Heart left ventricle (tissue), 16 donors: Measurements from ENCODE around the gene CFL1. TPM values are rescaled to one million over a fixed set of nuclear protein-coding genes. Genes with fewer than 3 reads are reported as not detected.

Source experiments
- ATAC-seq, 4 donors: fragments of 200-7000 bp; cut with Tn5 transposase; one replicate each; pipeline ENCODE4 v1.9.1; 2020 to 2022; ENCODE audit warnings: moderate library complexity in 4 of 4, mild to moderate bottlenecking in 3 of 4, moderate number of reproducible peaks in 1 of 4
- DNase-seq, 5 donors: peaks; one replicate each; pipeline ENCODE4 v3.0.0-alpha.2; 2020
- H3K27ac ChIP-seq, 12 donors: fragments of 200-600 bp; sonication (generic) in 4 of 12; one replicate each; pipeline versions ENCODE4 v1.5.0 to v1.8.0; 2016 to 2022; ENCODE audit warnings: mild to moderate bottlenecking in 2 of 12
- H3K27me3 ChIP-seq, 9 donors: fragments of 200-600 bp; sonication (generic) in 2 of 9; one replicate each; pipeline versions ENCODE4 v1.5.1 to v1.8.0; 2016 to 2022; ENCODE audit warnings: mild to moderate bottlenecking in 3 of 9
- H3K36me3 ChIP-seq, 9 donors: fragments of 200-600 bp; sonication (generic) in 2 of 9; one replicate each; pipeline versions ENCODE4 v1.5.0 to v1.8.0; 2018 to 2022; ENCODE audit warnings: mild to moderate bottlenecking in 2 of 9
- H3K4me1 ChIP-seq, 12 donors: fragments of 200-600 bp; sonication (generic) in 4 of 12; one replicate each; pipeline versions ENCODE4 v1.5.0 to v1.8.0; 2016 to 2022; ENCODE audit warnings: mild to moderate bottlenecking in 3 of 12
- H3K4me3 ChIP-seq, 12 donors: fragments of 200-600 bp; sonication (generic) in 4 of 12; one replicate each; pipeline versions ENCODE4 v1.5.0 to v1.8.0; 2017 to 2022; ENCODE audit warnings: mild to moderate bottlenecking in 9 of 12, moderate library complexity in 4 of 12
- H3K9me3 ChIP-seq, 12 donors: fragments of 200-600 bp; sonication (generic) in 4 of 12; one replicate each; pipeline versions ENCODE4 v1.5.0 to v1.8.0; 2016 to 2022; ENCODE audit warnings: mild to moderate bottlenecking in 1 of 12
- POLR2A ChIP-seq, 2 donors: fragments of 450-650 bp; IDR thresholded peaks; one replicate each; pipeline ENCODE4 v1.6.1; 2017; ENCODE audit warnings: antibody characterized with exemption in 2 of 2, mild to moderate bottlenecking in 2 of 2, moderate library complexity in 2 of 2
- WGBS, 4 donors: extraction: QIAGEN DNeasy Blood & Tissue Kit in 2 of 4; methylation state at CpG; one replicate each; pipeline versions ENCODE4 v1.1.5 to v1.1.7; 2013 to 2018; 5-methylcytosine and 5-hydroxymethylcytosine counted together
- intact Hi-C, 10 donors: fragments of 100-400 bp; cut with DNase I; formaldehyde crosslinking; loops; one replicate each; pipeline versions ENCODE4 v1.11.1 to v1.14.2; 2022
- polyA plus RNA-seq, 2 donors: library from polyadenylated mRNA; stranded (reverse); fragments of 200-250 nt; gene quantifications; one replicate each; pipeline ENCODE4 v1.2.3, GENCODE V29; 2013
- total RNA-seq, 9 donors: library from RNA; depleted of rRNA in 2 of 9; stranded (reverse); fragments of >200 nt in 2 of 9; fragmentation: NEBNext Ultra II Directional in 3 of 9; extraction: Animal tissue kit (Norgen Biotek cat#: 25700) in 3 of 9; gene quantifications; one replicate each; pipeline versions ENCODE4 v1.1.0 to v1.2.4, GENCODE V29; 2016 to 2023
- TF ChIP-seq, protein P1 (sequence below), 12 donors: fragments of 200-600 bp; sonication (generic) in 4 of 12; IDR thresholded peaks; one replicate each; pipeline versions ENCODE4 v1.5.0 to v1.8.0; 2018 to 2022; ENCODE audit warnings: antibody characterized with exemption in 12 of 12, mild to moderate bottlenecking in 5 of 12
- donor health status: ischemic (EF 13 %, LVEDD 7.1; RV severe dilation, severe dysfunction).
- donor health status: healthy with polysubstance abuse.
- donor health status: DM: no; HTN: yes; CAD: no.
- donor health status: DM: no; HTN: no; CAD: no.
- donor health status: ischemic (EF 25% LVEDD 6.9; RV normal size, moderate dysfunction).
- donor health status: ischemic (EF 25% LVEDD 5.7; RV mildly dilated, moderate dysfunction).
- donor health status: healthy.
- donor health status: DM: yes; HTN: yes; CAD: no.
- donor health status: ischemic (EF 35%, LVEDD 5.7; RV mildly dilated, moderate dysfunction).
- donor health status: nonischemic (EF 11% LVEDD 7.7; RV severe dilation, severe dysfunction).
- donor health status: DM: yes; HTN: yes; CAD: no.
- donor health status: PGD.
- donor health status: ischemic (EF 29% LVEDD 5.4; RV normal size, mild dysfunction).
- donor health status: nonischemic (EF 23%, LVEDD 6.1; RV moderate dilation, normal function).

The CFL1 gene
- total and polyA plus RNA-seq, 11 donors, result 289 to 973 (median 424) TPM

DNA sequence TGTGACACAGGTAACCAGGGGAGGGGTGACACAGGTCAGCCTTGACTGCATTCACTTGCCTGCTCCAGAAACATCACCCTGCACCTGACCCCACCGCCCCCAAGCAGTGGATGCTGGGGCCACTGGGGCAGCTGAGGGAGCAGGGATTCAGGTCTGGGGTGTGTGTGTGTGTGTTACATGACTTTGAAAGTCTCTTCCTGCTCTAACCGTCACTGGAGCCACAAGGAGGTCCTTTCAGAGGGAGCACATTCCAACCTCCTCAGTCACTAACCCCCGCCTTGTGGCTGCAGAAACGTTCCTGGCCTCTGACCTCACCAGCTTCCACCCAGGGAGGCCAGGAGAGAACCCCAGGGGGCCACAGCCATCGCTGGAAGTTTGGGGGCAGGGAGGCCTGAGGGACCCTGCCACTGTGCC lies 45.1 kb upstream of the CFL1 start:
- ATAC-seq (no peak), DNase-seq (peak in 1 of 5 donors; percentile 15)
- TF ChIP-seq, protein P1, sequence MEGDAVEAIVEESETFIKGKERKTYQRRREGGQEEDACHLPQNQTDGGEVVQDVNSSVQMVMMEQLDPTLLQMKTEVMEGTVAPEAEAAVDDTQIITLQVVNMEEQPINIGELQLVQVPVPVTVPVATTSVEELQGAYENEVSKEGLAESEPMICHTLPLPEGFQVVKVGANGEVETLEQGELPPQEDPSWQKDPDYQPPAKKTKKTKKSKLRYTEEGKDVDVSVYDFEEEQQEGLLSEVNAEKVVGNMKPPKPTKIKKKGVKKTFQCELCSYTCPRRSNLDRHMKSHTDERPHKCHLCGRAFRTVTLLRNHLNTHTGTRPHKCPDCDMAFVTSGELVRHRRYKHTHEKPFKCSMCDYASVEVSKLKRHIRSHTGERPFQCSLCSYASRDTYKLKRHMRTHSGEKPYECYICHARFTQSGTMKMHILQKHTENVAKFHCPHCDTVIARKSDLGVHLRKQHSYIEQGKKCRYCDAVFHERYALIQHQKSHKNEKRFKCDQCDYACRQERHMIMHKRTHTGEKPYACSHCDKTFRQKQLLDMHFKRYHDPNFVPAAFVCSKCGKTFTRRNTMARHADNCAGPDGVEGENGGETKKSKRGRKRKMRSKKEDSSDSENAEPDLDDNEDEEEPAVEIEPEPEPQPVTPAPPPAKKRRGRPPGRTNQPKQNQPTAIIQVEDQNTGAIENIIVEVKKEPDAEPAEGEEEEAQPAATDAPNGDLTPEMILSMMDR (IDR thresholded peaks at IDR 0.05), result no peak
- TF ChIP-seq POLR2A (IDR thresholded peaks at IDR 0.05), result no peak
- Histone ChIP-seq H3K4me3 (no peak overlapping the region), H3K27me3 (peaks cover 0 to 15% (median 0%) of the 10 kb centered on the region in 9 donors), H3K36me3 (no peaks in the 10 kb centered on the region), H3K27ac (no peak overlapping the region), H3K4me1 (peaks cover 0 to 26% (median 18%) of the 10 kb centered on the region in 12 donors), H3K9me3 (no peaks in the 10 kb centered on the region)
- WGBS, 4 donors, result 28 to 56% (median 32%) methylated on average over 3 to 5 of the region's 5 CpGs
- intact Hi-C loops, result no loop called here

DNA sequence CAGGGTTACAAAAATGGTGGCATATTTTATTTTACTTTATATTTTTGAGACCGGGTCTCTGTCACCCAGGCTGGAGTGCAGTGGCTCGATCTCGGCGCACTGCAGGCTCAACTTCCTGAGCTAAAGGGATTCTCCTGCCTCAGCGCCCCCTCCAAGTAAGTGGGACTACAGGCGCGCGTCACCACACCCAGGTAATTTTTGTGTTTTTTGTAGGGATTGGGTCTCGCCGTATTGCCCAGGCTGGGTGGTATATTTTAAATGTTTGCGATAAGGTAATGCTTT lies 42.9 kb upstream of the CFL1 start:
- no peak for ATAC-seq
- no peak for DNase-seq
- Histone ChIP-seq H3K27me3 (peaks cover 0 to 15% (median 0%) of the 10 kb centered on the region in 9 donors), H3K4me3 (peak overlapping the region in 11 of 12 donors; percentile 51 to 81 (median 61)), H3K4me1 (peaks cover 0 to 27% (median 18%) of the 10 kb centered on the region in 12 donors), H3K27ac (peak overlapping the region in 6 of 12 donors; percentile 20 to 82 (median 65)), H3K36me3 (no peaks in the 10 kb centered on the region), H3K9me3 (no peaks in the 10 kb centered on the region)
- no peak for TF ChIP-seq POLR2A (IDR thresholded peaks at IDR 0.05)
- TF ChIP-seq, protein P1 (IDR thresholded peaks at IDR 0.05), result no peak
- 69 to 80% (median 73%) methylated on average over 11 of the region's 11 CpGs for WGBS, 4 donors
- intact Hi-C loops, result no loop called here

DNA sequence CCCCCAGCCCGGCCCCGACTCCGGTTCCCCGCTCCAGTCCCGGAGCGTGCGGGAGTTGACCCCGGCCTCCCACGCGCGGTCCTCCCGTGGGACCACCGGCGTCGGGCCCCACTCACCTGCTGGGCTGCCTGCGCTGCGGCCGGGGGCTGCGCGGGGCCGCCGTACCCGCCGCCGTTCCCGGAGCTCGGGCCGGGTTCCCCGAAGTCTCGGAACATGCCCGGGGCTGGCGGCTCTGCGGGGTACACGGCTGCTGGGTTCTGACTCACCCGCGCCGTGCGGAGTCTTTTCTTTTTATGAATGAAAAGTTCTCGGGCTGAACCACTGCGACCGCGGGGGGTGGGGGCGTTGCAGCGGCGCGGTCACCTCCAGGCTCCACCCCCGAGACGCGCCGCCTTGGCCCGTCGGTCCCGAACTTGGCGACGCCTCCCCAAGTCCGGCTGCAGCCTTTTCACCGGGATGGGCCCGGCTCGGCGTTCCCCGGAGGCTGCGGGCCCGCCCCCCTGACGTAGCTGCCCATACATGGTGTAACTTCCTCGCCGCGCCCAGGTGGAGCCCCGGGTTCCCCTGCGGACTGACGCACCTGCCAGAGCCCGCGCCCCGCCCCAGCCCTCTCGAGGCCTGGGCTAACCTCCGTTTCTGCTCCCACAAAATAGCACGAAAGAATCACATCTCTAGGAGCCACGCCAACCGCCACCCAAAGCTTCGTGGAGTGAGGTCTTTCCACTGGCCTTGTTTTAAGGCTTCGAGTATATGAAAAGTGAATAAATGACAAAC lies 42.3 kb upstream of the CFL1 start, which contains the start of gene FOSL1:
FOSL1 (minus strand) TSS at position 264 of the 774 bp plus-strand sequence; CDS start at position 215, 49 bp downstream.
- H3K4me3 ChIP-seq, result peak within 1 kb of the TSS; percentile 41 to 81 (median 61)
- H3K27me3 ChIP-seq, result peaks cover 0 to 15% (median 0%) of the 10 kb centered on the region in 9 donors
- no peaks in the 10 kb centered on the region for H3K36me3 ChIP-seq
- intact Hi-C loops, result no loop called here
- peaks cover 0 to 27% (median 18%) of the 10 kb centered on the region in 12 donors for H3K4me1 ChIP-seq
- ATAC-seq (peak; percentile 77 to 96 (median 92)), DNase-seq (peak; percentile 86 to 93 (median 89))
- 2 to 6% (median 2%) methylated on average over 31 to 80 of the region's 80 CpGs for WGBS, 4 donors
- peak within 1 kb of the TSS in 8 of 12 donors; percentile 20 to 82 (median 65) for H3K27ac ChIP-seq
- no peaks in the 10 kb centered on the region for H3K9me3 ChIP-seq
- TF ChIP-seq, protein P1 (IDR thresholded peaks at IDR 0.05), result peak in 1 of 12 donors; percentile 17
- peak in 1 of 2 donors; percentile 71 for TF ChIP-seq POLR2A (IDR thresholded peaks at IDR 0.05)

DNA sequence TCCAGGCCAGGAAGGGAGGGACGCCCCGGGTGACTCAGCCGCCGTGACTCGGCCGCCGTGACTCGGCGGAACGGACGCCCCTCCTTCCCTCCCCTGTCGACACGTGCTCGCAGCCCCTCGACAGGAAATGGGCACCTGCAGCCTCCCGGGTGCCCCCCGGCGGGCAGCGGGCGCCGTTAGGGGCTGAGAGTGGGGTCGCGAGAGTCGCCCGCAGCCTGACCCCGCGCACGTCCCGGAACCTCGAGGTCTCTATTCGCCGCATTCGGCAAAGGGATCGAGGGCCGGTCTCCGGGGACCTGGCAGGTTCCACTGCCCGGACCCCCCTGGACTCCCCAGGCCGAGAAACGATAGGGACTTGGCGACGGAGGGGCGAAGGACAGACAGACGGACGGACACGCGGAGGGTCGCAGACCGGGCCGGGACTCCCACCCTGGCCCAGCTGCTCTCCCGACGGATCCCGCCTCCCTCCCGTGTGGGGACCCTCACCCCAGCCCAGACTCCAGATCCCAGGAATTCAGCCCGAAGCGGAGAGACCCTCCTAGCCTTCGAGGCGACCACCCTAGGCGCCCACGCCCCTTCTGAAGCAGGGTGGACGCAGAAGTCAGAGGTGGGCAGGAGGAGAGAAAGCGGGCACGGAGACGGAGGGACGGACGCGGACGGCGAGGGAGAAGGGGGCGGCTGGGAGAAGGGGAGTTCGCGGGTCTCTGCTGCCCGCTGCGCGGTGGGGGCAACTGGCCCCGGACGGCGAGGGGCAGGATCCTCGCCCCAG lies 41.6 kb upstream of the CFL1 start:
- H3K4me3 ChIP-seq, result peak overlapping the region; percentile 41 to 81 (median 61)

More for the DNA sequence above, 41.6 kb upstream of the CFL1 start:
- ATAC-seq (peak in 3 of 4 donors; percentile 63 to 72 (median 72)), DNase-seq (peak; percentile 56 to 83 (median 65))
- H3K27me3 ChIP-seq, result peaks cover 0 to 15% (median 0%) of the 10 kb centered on the region in 9 donors
- TF ChIP-seq, protein P1 (IDR thresholded peaks at IDR 0.05), result no peak
- peak in 1 of 2 donors; percentile 29 for TF ChIP-seq POLR2A (IDR thresholded peaks at IDR 0.05)
- H3K4me1 ChIP-seq, result peaks cover 0 to 31% (median 19%) of the 10 kb centered on the region in 12 donors
- H3K27ac ChIP-seq, result peak overlapping the region in 8 of 12 donors; percentile 20 to 82 (median 65)
- H3K9me3 ChIP-seq, result no peaks in the 10 kb centered on the region
- no peaks in the 10 kb centered on the region for H3K36me3 ChIP-seq
- 2 to 3% (median 2%) methylated on average over 34 to 78 of the region's 78 CpGs for WGBS, 4 donors
- intact Hi-C loops, result no loop called here
